ENCODE data around the gene C9orf152.

Gene C9orf152

GRCh38 chr9:110208031-110208430 is at the start of gene C9orf152:
Gene C9orf152, minus strand, starts transcription at chr9:110208159. Its CDS starts 580 bp downstream, at chr9:110207579.
- no peak within 1 kb of the TSS for H3K4me2 ChIP-seq (ENCODE audit: low read depth, low read length, poor library complexity, severe bottlenecking)
- TF ChIP-seq EZH2phosphoT487 (IDR thresholded peaks at IDR 0.05; ENCODE audit: borderline replicate concordance), result no peak
- no peak for TF ChIP-seq CTCF (conservative IDR thresholded peaks at IDR 0.05; ENCODE audit: low read length)
- no peak within 1 kb of the TSS for H3K9ac ChIP-seq (ENCODE audit: low read depth, low read length, poor library complexity, severe bottlenecking)
- no peaks in the 10 kb centered on the region for H4K20me1 ChIP-seq (ENCODE audit: insufficient read depth, low read length, poor library complexity, severe bottlenecking)
- no peaks in the 10 kb centered on the region for H3K79me2 ChIP-seq (ENCODE audit: insufficient read depth, low read length)
- no peaks in the 10 kb centered on the region for H3F3A ChIP-seq (ENCODE audit: low read depth)
- H3K36me3 ChIP-seq (ENCODE audit: insufficient read depth, low read length), result no peaks in the 10 kb centered on the region
- no peak within 1 kb of the TSS for H2AFZ ChIP-seq (ENCODE audit: low read length)
- H3K27me3 ChIP-seq (ENCODE audit: insufficient read depth, low read length, poor library complexity, severe bottlenecking), result no peaks in the 10 kb centered on the region
- H3K4me3 ChIP-seq (ENCODE audit: low read length, poor library complexity, severe bottlenecking), result no peak within 1 kb of the TSS
- no peaks in the 10 kb centered on the region for H3K4me1 ChIP-seq (ENCODE audit: insufficient read depth, low read length, poor library complexity, severe bottlenecking)
- no peaks in the 10 kb centered on the region for H3K9me3 ChIP-seq (ENCODE audit: insufficient read depth, low read depth, low read length)
- no peaks in the 10 kb centered on the region for H3K9me2 ChIP-seq (replicated peaks; ENCODE audit: low read depth, low read length)

GRCh38 chr9:110257097-110257841 is 49.3 kb upstream of the C9orf152 start:
- TF ChIP-seq EZH2phosphoT487 (IDR thresholded peaks at IDR 0.05; ENCODE audit: borderline replicate concordance) (no peak), CTCF (conservative IDR thresholded peaks at IDR 0.05; ENCODE audit: low read length) (no peak)
- Histone ChIP-seq H3K4me3 (ENCODE audit: low read length, poor library complexity, severe bottlenecking) (peak overlapping the region; percentile 83), H3K4me2 (ENCODE audit: low read depth, low read length, poor library complexity, severe bottlenecking) (peak overlapping the region; percentile 84), H3K36me3 (ENCODE audit: insufficient read depth, low read length) (no peaks in the 10 kb centered on the region), H3K9ac (ENCODE audit: low read depth, low read length, poor library complexity, severe bottlenecking) (peak overlapping the region; percentile 74), H3K4me1 (ENCODE audit: insufficient read depth, low read length, poor library complexity, severe bottlenecking) (peaks cover 36% of the 10 kb centered on the region), H2AFZ (ENCODE audit: low read length) (peak overlapping the region; percentile 93), H3F3A (ENCODE audit: low read depth) (no peaks in the 10 kb centered on the region), H3K79me2 (ENCODE audit: insufficient read depth, low read length) (peaks cover 40% of the 10 kb centered on the region), H3K9me3 (ENCODE audit: insufficient read depth, low read depth, low read length) (no peaks in the 10 kb centered on the region), H4K20me1 (ENCODE audit: insufficient read depth, low read length, poor library complexity, severe bottlenecking) (peaks cover 37% of the 10 kb centered on the region), H3K27me3 (ENCODE audit: insufficient read depth, low read length, poor library complexity, severe bottlenecking) (peaks cover 4% of the 10 kb centered on the region), H3K9me2 (replicated peaks; ENCODE audit: low read depth, low read length) (no peaks in the 10 kb centered on the region)

- H3K36me3 ChIP-seq (ENCODE audit: insufficient read depth, low read length), result no peaks in the 10 kb centered on the region
- peak within 1 kb of the TSS; percentile 96 for H3K4me2 ChIP-seq (ENCODE audit: low read depth, low read length, poor library complexity, severe bottlenecking)
- no peaks in the 10 kb centered on the region for H3K9me3 ChIP-seq (ENCODE audit: insufficient read depth, low read depth, low read length)
- H3K9me2 ChIP-seq (replicated peaks; ENCODE audit: low read depth, low read length), result no peaks in the 10 kb centered on the region
- no peaks in the 10 kb centered on the region for H3F3A ChIP-seq (ENCODE audit: low read depth)
- H3K4me1 ChIP-seq (ENCODE audit: insufficient read depth, low read length, poor library complexity, severe bottlenecking), result peaks cover 42% of the 10 kb centered on the region
- H3K27me3 ChIP-seq (ENCODE audit: insufficient read depth, low read length, poor library complexity, severe bottlenecking), result peaks cover 4% of the 10 kb centered on the region
- H2AFZ ChIP-seq (ENCODE audit: low read length), result peak within 1 kb of the TSS; percentile 93
- TF ChIP-seq CTCF (conservative IDR thresholded peaks at IDR 0.05; ENCODE audit: low read length) (no peak), EZH2phosphoT487 (IDR thresholded peaks at IDR 0.05; ENCODE audit: borderline replicate concordance) (no peak)
- peak within 1 kb of the TSS; percentile 83 for H3K4me3 ChIP-seq (ENCODE audit: low read length, poor library complexity, severe bottlenecking)
- H3K79me2 ChIP-seq (ENCODE audit: insufficient read depth, low read length), result peaks cover 48% of the 10 kb centered on the region
- H4K20me1 ChIP-seq (ENCODE audit: insufficient read depth, low read length, poor library complexity, severe bottlenecking), result peaks cover 45% of the 10 kb centered on the region
- H3K9ac ChIP-seq (ENCODE audit: low read depth, low read length, poor library complexity, severe bottlenecking), result peak within 1 kb of the TSS; percentile 85
Observed at GRCh38 chr9:110256380-110257096, 48.6 kb upstream of the C9orf152 start, which contains the start of gene TXN. Gene TXN, minus strand, starts transcription at chr9:110256507. Its CDS starts 72 bp downstream, at chr9:110256435.

All from Loucy (cell line).